Measurements from ENCODE around the gene CPEB4. TPM values are rescaled to one million over a fixed set of nuclear protein-coding genes. Genes with fewer than 3 reads are reported as not detected.

Gene CPEB4
- total and polyA plus RNA-seq, 8 donors: 3.5 to 115 (median 31.7) TPM

DNA sequence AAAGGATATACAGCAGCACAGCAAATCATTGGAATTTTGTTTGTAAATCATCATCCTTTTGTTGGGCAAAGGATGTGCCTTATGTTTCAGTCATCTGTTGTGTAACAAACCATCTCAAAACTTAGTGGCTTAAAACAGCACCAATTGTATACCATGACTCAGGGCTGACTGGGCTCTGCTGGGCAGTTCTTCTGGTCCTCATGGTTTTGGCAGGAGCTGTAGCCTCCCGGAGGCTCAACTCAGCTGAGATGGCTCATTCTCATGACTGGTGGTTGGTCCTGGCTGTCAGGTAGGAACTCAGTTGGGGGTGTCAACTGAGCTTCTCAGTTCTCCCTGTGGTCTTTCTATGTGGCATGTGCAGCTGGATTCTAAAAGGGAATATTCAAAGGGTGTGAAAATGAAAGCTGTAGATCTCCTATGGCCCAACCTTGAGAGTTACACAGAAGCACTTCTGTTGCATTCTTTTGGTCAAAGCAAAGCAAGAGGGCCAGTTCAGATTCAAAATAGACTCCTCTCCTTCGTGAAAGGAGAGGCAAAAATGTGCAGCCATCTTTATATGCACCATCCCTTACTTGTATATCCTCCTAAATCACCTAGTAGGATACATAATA is 39.1 kb upstream of the CPEB4 start:
- peaks cover 0 to 20% (median 9%) of the 10 kb centered on the region in 4 donors for H3K9me3 ChIP-seq
- H3K36me3 ChIP-seq: no peaks in the 10 kb centered on the region
- intact Hi-C loops (cut with DNase I; ENCODE audit: low total_unique reads): no loop called here
- H3K27me3 ChIP-seq: no peaks in the 10 kb centered on the region
- TF ChIP-seq, protein P1, sequence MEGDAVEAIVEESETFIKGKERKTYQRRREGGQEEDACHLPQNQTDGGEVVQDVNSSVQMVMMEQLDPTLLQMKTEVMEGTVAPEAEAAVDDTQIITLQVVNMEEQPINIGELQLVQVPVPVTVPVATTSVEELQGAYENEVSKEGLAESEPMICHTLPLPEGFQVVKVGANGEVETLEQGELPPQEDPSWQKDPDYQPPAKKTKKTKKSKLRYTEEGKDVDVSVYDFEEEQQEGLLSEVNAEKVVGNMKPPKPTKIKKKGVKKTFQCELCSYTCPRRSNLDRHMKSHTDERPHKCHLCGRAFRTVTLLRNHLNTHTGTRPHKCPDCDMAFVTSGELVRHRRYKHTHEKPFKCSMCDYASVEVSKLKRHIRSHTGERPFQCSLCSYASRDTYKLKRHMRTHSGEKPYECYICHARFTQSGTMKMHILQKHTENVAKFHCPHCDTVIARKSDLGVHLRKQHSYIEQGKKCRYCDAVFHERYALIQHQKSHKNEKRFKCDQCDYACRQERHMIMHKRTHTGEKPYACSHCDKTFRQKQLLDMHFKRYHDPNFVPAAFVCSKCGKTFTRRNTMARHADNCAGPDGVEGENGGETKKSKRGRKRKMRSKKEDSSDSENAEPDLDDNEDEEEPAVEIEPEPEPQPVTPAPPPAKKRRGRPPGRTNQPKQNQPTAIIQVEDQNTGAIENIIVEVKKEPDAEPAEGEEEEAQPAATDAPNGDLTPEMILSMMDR (IDR thresholded peaks at IDR 0.05): no peak
- TF ChIP-seq POLR2A (IDR thresholded peaks at IDR 0.05) (no peak), EP300 (IDR thresholded peaks at IDR 0.05) (no peak)
- no peak overlapping the region for H3K27ac ChIP-seq
- 35 to 94% (median 89%) methylated on average over 2 of the region's 2 CpGs for WGBS, 5 donors
- H3K4me3 ChIP-seq: no peak overlapping the region
- peaks cover 0 to 7% (median under 1%) of the 10 kb centered on the region in 4 donors for H3K4me1 ChIP-seq
- no peak for DNase-seq

DNA sequence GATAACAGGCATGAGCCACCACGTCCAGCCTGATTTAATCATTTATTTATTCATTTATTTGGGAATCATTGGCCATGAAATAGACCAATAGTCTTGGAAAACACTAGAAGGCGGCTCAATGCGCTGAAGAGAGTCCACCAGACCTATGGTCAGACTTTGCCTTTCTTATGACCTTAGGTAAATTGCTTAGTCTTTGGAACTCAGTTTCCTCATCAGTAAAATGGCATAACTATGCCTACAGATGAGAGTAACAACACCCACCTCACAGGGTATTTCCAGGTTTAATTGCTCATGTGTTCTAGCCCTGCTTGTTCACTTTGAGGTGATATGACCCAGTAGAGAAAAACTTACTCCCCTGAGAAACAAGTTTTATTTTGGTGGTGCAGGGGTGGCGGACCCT is 38.2 kb upstream of the CPEB4 start:
- peaks cover 0 to 20% (median 9%) of the 10 kb centered on the region in 4 donors for H3K9me3 ChIP-seq
- TF ChIP-seq POLR2A (IDR thresholded peaks at IDR 0.05) (no peak), EP300 (IDR thresholded peaks at IDR 0.05) (no peak), POLR2AphosphoS5 (IDR thresholded peaks at IDR 0.05) (no peak)
- TF ChIP-seq, protein P1 (IDR thresholded peaks at IDR 0.05): no peak
- no peaks in the 10 kb centered on the region for H3K36me3 ChIP-seq
- intact Hi-C loops (cut with DNase I; ENCODE audit: low total_unique reads): no loop called here
- no peak overlapping the region for H3K27ac ChIP-seq
- H3K4me1 ChIP-seq: peaks cover 0 to 7% (median 2%) of the 10 kb centered on the region in 4 donors
- H3K27me3 ChIP-seq: no peaks in the 10 kb centered on the region
- 92 to 96% (median 94%) methylated on average over 4 of the region's 4 CpGs for WGBS, 5 donors
- no peak for DNase-seq
- no peak overlapping the region for H3K4me3 ChIP-seq

DNA sequence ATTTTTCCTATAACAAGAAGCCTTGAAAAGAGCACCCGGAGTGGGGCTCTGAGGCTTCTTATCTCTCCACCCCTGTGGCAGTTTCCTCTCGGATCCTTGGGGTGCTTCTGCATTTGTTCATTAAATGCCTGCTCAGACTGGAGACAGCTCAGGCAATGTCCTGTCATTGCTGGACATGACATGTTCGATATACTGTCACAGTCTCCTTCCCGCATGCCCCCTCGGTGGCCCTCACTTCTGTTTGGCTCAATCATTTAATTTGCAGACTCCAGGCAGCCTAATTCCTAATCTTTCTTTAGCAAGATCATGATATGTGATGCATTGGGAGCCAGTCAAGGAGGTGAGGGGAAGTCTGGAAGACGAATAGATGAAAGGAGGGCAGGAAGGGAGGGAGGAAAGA is 37.5 kb upstream of the CPEB4 start:
- peaks cover 0 to 14% (median 6%) of the 10 kb centered on the region in 4 donors for H3K4me1 ChIP-seq
- intact Hi-C loops (cut with DNase I; ENCODE audit: low total_unique reads): no loop called here
- no peaks in the 10 kb centered on the region for H3K27me3 ChIP-seq
- no peak for DNase-seq
- H3K9me3 ChIP-seq: peaks cover 0 to 20% (median 9%) of the 10 kb centered on the region in 4 donors
- 47 to 71% (median 59%) methylated on average over 6 of the region's 6 CpGs for WGBS, 5 donors
- H3K36me3 ChIP-seq: no peaks in the 10 kb centered on the region
- no peak overlapping the region for H3K4me3 ChIP-seq
- TF ChIP-seq EP300 (IDR thresholded peaks at IDR 0.05) (no peak), POLR2AphosphoS5 (IDR thresholded peaks at IDR 0.05) (no peak), POLR2A (IDR thresholded peaks at IDR 0.05) (no peak)
- TF ChIP-seq, protein P1 (IDR thresholded peaks at IDR 0.05): no peak
- no peak overlapping the region for H3K27ac ChIP-seq

- DNase-seq: peak in 1 of 2 donors; percentile 34
- TF ChIP-seq POLR2A (IDR thresholded peaks at IDR 0.05) (no peak), EP300 (IDR thresholded peaks at IDR 0.05) (no peak), POLR2AphosphoS5 (IDR thresholded peaks at IDR 0.05) (no peak)
- TF ChIP-seq, protein P1 (IDR thresholded peaks at IDR 0.05): no peak
- no peaks in the 10 kb centered on the region for H3K36me3 ChIP-seq
- H3K27ac ChIP-seq: no peak overlapping the region
- WGBS, 5 donors: 76 to 86% (median 81%) methylated on average over 10 of the region's 10 CpGs
- no peak overlapping the region for H3K4me3 ChIP-seq
- H3K9me3 ChIP-seq: peaks cover 0 to 20% (median 9%) of the 10 kb centered on the region in 4 donors
- intact Hi-C loops (cut with DNase I; ENCODE audit: low total_unique reads): no loop called here
- H3K27me3 ChIP-seq: no peaks in the 10 kb centered on the region
- H3K4me1 ChIP-seq: peaks cover 0 to 25% (median 8%) of the 10 kb centered on the region in 4 donors
These were observed 36.4 kb upstream of the CPEB4 start for GRCh38 chr5:173851595-173852243.
